ENCODE data around the gene DPCD.
"Not testable (repeated sequence)": the region's sequence is repeated elsewhere in the genome, so short reads cannot be mapped to it uniquely, and the experiment has no call there.

The DPCD gene

GRCh38 chr10:101585841-101586240 lies 2.3 kb upstream of the DPCD start:
- no peak for DNase-seq (ENCODE audit: low read depth in 3 of 3)

- DNase-seq (ENCODE audit: low read depth in 3 of 3) = no peak
Observed at GRCh38 chr10:101588879-101589278, 758 bp downstream of the DPCD start.

- not testable (repeated sequence) for DNase-seq (ENCODE audit: low read depth in 3 of 3)
Observed at GRCh38 chr10:101593331-101593730, 5.2 kb downstream of the DPCD start.

- DNase-seq (ENCODE audit: low read depth in 3 of 3) = no peak
Observed at GRCh38 chr10:101595591-101596433, 7.7 kb downstream of the DPCD start.

GRCh38 chr10:101597091-101597900 lies 9.2 kb downstream of the DPCD start:
- DNase-seq (ENCODE audit: low read depth in 3 of 3) = no peak

- no peak for DNase-seq (ENCODE audit: low read depth in 3 of 3)
Observed at GRCh38 chr10:101601541-101601940, 13.4 kb downstream of the DPCD start.

- DNase-seq (ENCODE audit: low read depth in 3 of 3) = peak; percentile 36 to 58 (median 55)
Observed at GRCh38 chr10:101602761-101603398, 14.8 kb downstream of the DPCD start.

- DNase-seq (ENCODE audit: low read depth in 3 of 3) = no peak
Observed at GRCh38 chr10:101607124-101607523, 19.0 kb downstream of the DPCD start.

- DNase-seq (ENCODE audit: low read depth in 3 of 3) = no peak
Observed at GRCh38 chr10:101609481-101609880, 21.4 kb downstream of the DPCD start.

GRCh38 chr10:101611096-101611905 lies 23.2 kb downstream of the DPCD start:
- DNase-seq (ENCODE audit: low read depth in 3 of 3) = no peak

GRCh38 chr10:101612086-101612485 lies 24.0 kb downstream of the DPCD start:
- DNase-seq (ENCODE audit: low read depth in 3 of 3) = no peak

GRCh38 chr10:101612872-101613271 lies 24.8 kb downstream of the DPCD start:
- DNase-seq (ENCODE audit: low read depth in 3 of 3) = no peak

- no peak for DNase-seq (ENCODE audit: low read depth in 3 of 3)
Observed at GRCh38 chr10:101613646-101614045, 25.5 kb downstream of the DPCD start.

GRCh38 chr10:101614663-101615524 lies 26.8 kb downstream of the DPCD start:
- DNase-seq (ENCODE audit: low read depth in 3 of 3) = no peak

GRCh38 chr10:101615525-101616116 lies 27.5 kb downstream of the DPCD start:
- DNase-seq (ENCODE audit: low read depth in 3 of 3) = no peak

- no peak for DNase-seq (ENCODE audit: low read depth in 3 of 3)
Observed at GRCh38 chr10:101616415-101617101, 28.4 kb downstream of the DPCD start.

GRCh38 chr10:101617102-101617823 lies 29.1 kb downstream of the DPCD start:
- no peak for DNase-seq (ENCODE audit: low read depth in 3 of 3)

- no peak for DNase-seq (ENCODE audit: low read depth in 3 of 3)
Observed at GRCh38 chr10:101617824-101618568, 29.9 kb downstream of the DPCD start.
